A673 (cell line): ENCODE data around the gene LENEP.

ENCODE experiments used
- EZH2 ChIP-seq: fragments of 200-600 bp; sonication (generic); IDR thresholded peaks from 2 replicates; pipeline ENCODE4 v1.6.1; 2017; ENCODE audit warnings: borderline replicate concordance, low read depth, mild to moderate bottlenecking, mixed read lengths, antibody characterized with exemption, low read length; ENCODE audit not compliant: poor library complexity, severe bottlenecking
- TF ChIP-seq, protein P1 (sequence below): fragments of 300-800, 200-600 bp; sonication (generic); conservative IDR thresholded peaks from 2 replicates; pipeline ENCODE4 v1.5.1; 2017; ENCODE audit warnings: low read depth, mild to moderate bottlenecking, antibody characterized with exemption, low read length, moderate library complexity, mixed read lengths

DNA sequence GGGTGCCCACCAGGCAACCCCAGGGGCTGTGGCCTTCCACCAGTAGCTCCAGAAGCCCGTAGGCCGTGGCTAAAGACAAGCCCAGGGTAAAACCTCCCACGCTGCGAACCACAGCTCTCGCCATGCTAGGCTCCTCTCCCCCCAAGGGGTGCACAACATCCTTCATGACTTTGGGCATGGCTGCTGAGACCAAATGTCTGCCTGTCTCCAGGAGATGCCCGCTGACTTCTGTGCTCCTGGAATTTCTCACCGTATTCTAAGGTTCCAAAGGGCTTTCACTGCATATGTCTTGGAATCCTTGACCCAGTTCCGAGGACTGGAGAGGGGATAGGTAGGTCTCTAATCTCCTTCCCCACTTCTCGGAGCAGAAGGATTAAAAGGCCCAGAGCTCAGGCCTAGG lies 40.1 kb downstream of the LENEP start, which contains the start of the genes DCST1 and DCST2:
- TF ChIP-seq, protein P1, sequence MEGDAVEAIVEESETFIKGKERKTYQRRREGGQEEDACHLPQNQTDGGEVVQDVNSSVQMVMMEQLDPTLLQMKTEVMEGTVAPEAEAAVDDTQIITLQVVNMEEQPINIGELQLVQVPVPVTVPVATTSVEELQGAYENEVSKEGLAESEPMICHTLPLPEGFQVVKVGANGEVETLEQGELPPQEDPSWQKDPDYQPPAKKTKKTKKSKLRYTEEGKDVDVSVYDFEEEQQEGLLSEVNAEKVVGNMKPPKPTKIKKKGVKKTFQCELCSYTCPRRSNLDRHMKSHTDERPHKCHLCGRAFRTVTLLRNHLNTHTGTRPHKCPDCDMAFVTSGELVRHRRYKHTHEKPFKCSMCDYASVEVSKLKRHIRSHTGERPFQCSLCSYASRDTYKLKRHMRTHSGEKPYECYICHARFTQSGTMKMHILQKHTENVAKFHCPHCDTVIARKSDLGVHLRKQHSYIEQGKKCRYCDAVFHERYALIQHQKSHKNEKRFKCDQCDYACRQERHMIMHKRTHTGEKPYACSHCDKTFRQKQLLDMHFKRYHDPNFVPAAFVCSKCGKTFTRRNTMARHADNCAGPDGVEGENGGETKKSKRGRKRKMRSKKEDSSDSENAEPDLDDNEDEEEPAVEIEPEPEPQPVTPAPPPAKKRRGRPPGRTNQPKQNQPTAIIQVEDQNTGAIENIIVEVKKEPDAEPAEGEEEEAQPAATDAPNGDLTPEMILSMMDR = no peak
- TF ChIP-seq EZH2 = no peak
